Measurements from ENCODE around the gene KLHL41. TPM values are rescaled to one million over a fixed set of nuclear protein-coding genes. Genes with fewer than 3 reads are reported as not detected.
A peak's percentile ranks its signal among the peaks of the same experiment; 100 is the strongest.

KLHL41 gene
- total and polyA plus RNA-seq, 7 donors = 0.17 to 3.2 (median 1.6) TPM; not detected in 1

DNA sequence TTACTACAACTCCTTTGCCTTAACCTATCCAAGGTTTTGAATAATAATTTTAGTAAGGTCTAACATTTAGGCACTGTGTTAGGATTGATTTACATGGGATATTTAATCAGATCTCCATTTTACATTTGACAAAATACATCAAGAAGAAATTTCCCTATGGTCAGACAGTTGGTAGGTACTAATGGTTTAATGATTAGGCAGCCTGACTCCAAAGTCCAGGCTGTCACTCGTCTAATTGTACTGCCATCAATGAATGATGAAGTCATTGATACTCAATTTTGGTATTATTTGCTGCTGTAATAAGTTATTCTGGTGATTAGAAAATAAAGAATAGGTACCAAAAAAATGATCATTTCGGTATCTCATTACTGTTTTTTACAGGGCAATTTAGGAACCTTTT, 16.1 kb upstream of the KLHL41 start:
- no peaks in the 10 kb centered on the region for H3K9me3 ChIP-seq
- WGBS, 2 donors = 64 to 93% methylated on average over 2 of the region's 2 CpGs
- DNase-seq = no peak
- intact Hi-C loops (cut with DNase I) = no loop called here
- peaks cover 0 to 49% (median 2%) of the 10 kb centered on the region in 4 donors for H3K36me3 ChIP-seq
- no peaks in the 10 kb centered on the region for H3K4me1 ChIP-seq
- no peak overlapping the region for H3K4me3 ChIP-seq
- H3K27me3 ChIP-seq = no peaks in the 10 kb centered on the region
- TF ChIP-seq POLR2AphosphoS5 (IDR thresholded peaks at IDR 0.05) = no peak
- TF ChIP-seq, protein P1, sequence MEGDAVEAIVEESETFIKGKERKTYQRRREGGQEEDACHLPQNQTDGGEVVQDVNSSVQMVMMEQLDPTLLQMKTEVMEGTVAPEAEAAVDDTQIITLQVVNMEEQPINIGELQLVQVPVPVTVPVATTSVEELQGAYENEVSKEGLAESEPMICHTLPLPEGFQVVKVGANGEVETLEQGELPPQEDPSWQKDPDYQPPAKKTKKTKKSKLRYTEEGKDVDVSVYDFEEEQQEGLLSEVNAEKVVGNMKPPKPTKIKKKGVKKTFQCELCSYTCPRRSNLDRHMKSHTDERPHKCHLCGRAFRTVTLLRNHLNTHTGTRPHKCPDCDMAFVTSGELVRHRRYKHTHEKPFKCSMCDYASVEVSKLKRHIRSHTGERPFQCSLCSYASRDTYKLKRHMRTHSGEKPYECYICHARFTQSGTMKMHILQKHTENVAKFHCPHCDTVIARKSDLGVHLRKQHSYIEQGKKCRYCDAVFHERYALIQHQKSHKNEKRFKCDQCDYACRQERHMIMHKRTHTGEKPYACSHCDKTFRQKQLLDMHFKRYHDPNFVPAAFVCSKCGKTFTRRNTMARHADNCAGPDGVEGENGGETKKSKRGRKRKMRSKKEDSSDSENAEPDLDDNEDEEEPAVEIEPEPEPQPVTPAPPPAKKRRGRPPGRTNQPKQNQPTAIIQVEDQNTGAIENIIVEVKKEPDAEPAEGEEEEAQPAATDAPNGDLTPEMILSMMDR (IDR thresholded peaks at IDR 0.05) = no peak
- TF ChIP-seq POLR2A (IDR thresholded peaks at IDR 0.05) = no peak
- TF ChIP-seq EP300 (IDR thresholded peaks at IDR 0.05) = no peak
- no peak overlapping the region for H3K27ac ChIP-seq

DNA sequence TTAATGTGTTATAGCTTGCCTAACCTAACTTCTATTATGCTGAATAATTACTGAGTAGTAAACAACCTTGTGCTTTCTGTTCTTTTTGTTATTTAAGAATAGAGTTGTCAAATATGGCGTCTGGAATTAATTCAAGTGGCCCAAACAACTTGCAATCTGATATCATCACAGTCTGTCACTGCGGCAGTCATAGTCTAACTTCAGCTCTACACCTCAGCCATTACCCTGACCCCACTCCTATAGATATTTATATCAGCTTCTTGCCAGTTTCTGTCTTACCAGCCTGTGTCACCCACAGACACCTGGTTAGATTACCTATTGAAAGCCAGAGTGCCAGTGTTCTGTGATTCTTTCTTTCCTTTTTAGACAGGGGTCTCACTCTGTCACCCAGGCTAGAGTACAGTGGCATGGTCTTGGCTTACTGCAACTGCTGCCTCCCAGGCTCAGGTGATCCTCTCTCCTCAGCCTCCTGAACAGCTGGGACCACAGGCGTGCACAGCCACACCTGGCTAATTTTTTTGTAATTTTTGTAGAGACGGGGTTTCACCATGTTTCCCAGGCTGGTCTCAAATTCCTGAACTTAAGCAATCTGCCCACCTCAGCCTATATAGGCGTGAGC, 14.1 kb upstream of the KLHL41 start:
- 97% methylated on average over 5 of the region's 5 CpGs for WGBS, 2 donors

DNA sequence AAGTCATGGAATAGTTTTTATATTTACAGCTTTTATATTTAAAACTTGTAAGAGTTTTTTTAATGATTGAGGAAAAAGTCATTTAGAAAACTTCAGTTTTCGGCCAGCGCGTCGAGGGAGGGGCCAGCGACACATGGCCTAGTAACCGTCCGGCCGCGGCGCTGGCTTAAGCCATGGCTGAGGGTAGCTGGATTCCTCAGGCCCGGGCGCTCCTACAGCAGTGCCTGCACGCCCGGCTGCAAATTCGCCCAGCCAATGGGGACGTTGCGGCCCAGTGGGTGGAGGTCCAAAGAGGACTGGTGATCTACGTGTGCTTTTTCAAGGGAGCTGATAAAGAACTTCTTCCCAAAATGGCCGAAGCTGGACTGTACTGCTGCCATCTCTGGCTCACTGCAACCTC, 4.9 kb upstream of the KLHL41 start:
- no peak for DNase-seq
- H3K27me3 ChIP-seq = no peaks in the 10 kb centered on the region
- intact Hi-C loops (cut with DNase I) = no loop called here
- H3K9me3 ChIP-seq = no peaks in the 10 kb centered on the region
- H3K27ac ChIP-seq = no peak overlapping the region
- no peak overlapping the region for H3K4me3 ChIP-seq
- WGBS, 2 donors = 97 to 98% methylated on average over 19 of the region's 19 CpGs
- TF ChIP-seq, protein P1 (IDR thresholded peaks at IDR 0.05) = no peak
- TF ChIP-seq POLR2AphosphoS5 (IDR thresholded peaks at IDR 0.05) (no peak), POLR2A (IDR thresholded peaks at IDR 0.05) (no peak), EP300 (IDR thresholded peaks at IDR 0.05) (no peak)
- peaks cover 0 to 32% (median 9%) of the 10 kb centered on the region in 4 donors for H3K36me3 ChIP-seq
- H3K4me1 ChIP-seq = peaks cover 0 to 9% (median 6%) of the 10 kb centered on the region in 4 donors

More for the DNA sequence above, 14.1 kb upstream of the KLHL41 start:
- Histone ChIP-seq H3K9me3 (no peaks in the 10 kb centered on the region), H3K4me3 (no peak overlapping the region), H3K4me1 (no peaks in the 10 kb centered on the region), H3K36me3 (peaks cover 0 to 53% (median 11%) of the 10 kb centered on the region in 4 donors), H3K27ac (no peak overlapping the region), H3K27me3 (no peaks in the 10 kb centered on the region)
- intact Hi-C loops (cut with DNase I) = no loop called here
- TF ChIP-seq, protein P1 (IDR thresholded peaks at IDR 0.05) = no peak
- no peak for TF ChIP-seq EP300 (IDR thresholded peaks at IDR 0.05)
- TF ChIP-seq POLR2AphosphoS5 (IDR thresholded peaks at IDR 0.05) = no peak
- no peak for TF ChIP-seq POLR2A (IDR thresholded peaks at IDR 0.05)
- no peak for DNase-seq

DNA sequence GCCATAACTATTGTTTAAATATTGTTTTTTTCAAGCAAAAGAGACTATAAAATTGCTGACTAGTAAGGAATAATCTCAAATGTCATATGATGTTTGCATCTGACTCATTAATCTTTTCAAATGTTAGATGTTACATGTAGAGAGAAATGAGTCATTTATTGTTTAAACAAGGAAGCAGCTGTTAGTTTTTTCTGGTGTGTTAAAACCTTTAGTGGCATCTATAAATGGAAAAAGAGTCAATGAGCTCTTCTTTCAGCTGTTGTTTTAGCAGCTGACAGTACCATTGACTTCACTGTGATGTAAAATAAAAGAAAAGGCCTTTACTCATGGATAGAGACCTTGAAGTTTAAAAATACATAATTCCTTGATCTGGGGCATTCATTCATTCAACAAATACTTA, 1.8 kb upstream of the KLHL41 start:
- Histone ChIP-seq H3K4me3 (no peak overlapping the region), H3K9me3 (no peaks in the 10 kb centered on the region), H3K27ac (no peak overlapping the region), H3K27me3 (no peaks in the 10 kb centered on the region), H3K36me3 (peaks cover 0 to 17% (median 1%) of the 10 kb centered on the region in 4 donors), H3K4me1 (peaks cover 0 to 24% (median 11%) of the 10 kb centered on the region in 4 donors)
- intact Hi-C loops (cut with DNase I) = no loop called here
- no peak for DNase-seq
- TF ChIP-seq POLR2AphosphoS5 (IDR thresholded peaks at IDR 0.05) = no peak
- TF ChIP-seq POLR2A (IDR thresholded peaks at IDR 0.05) = no peak
- TF ChIP-seq, protein P1 (IDR thresholded peaks at IDR 0.05) = no peak
- no peak for TF ChIP-seq EP300 (IDR thresholded peaks at IDR 0.05)

DNA sequence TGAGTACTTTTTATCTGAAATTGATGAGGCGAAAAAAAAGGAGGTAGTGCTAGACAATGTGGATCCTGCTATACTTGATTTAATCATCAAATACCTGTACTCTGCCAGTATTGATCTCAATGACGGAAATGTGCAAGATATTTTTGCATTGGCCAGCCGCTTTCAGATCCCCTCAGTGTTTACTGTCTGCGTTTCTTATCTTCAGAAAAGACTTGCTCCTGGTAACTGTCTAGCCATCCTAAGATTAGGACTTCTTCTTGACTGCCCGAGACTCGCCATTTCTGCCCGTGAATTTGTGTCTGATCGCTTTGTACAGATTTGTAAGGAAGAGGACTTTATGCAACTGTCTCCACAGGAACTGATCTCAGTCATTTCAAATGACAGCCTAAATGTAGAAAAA, 453 bp downstream of the KLHL41 start:
- intact Hi-C loops (cut with DNase I) = no loop called here
- H3K27ac ChIP-seq = peak overlapping the region; percentile 29 to 70 (median 54)
- no peak for DNase-seq
- no peak overlapping the region for H3K4me3 ChIP-seq
- H3K27me3 ChIP-seq = no peaks in the 10 kb centered on the region
- 96 to 97% methylated on average over 8 of the region's 8 CpGs for WGBS, 2 donors
- H3K9me3 ChIP-seq = no peaks in the 10 kb centered on the region
- peaks cover 0 to 4% (median 0%) of the 10 kb centered on the region in 4 donors for H3K36me3 ChIP-seq
- TF ChIP-seq, protein P1 (IDR thresholded peaks at IDR 0.05) = no peak
- TF ChIP-seq POLR2A (IDR thresholded peaks at IDR 0.05) (no peak), POLR2AphosphoS5 (IDR thresholded peaks at IDR 0.05) (no peak), EP300 (IDR thresholded peaks at IDR 0.05) (no peak)
- peaks cover 0 to 29% (median 13%) of the 10 kb centered on the region in 4 donors for H3K4me1 ChIP-seq

Measured in sigmoid colon (tissue), 7 donors.